K562 (cell line): Measurements from ENCODE around the gene SYNGR1. TPM values are rescaled to one million over a fixed set of nuclear protein-coding genes. Genes with fewer than 3 reads are reported as not detected.

ENCODE experiments used
- CTBP1 ChIP-seq: fragments of 450-650 bp; IDR thresholded peaks from 2 replicates; pipeline ENCODE4 v1.6.1; 2016; ENCODE audit warnings: borderline replicate concordance
- ESRRB ChIP-seq: fragments of 250-450 bp; sonication (Bioruptor Pico); IDR thresholded peaks from 2 replicates; pipeline ENCODE4 v1.5.0; 2020; ENCODE audit warnings: mild to moderate bottlenecking, moderate library complexity, borderline replicate concordance
- MYBL2 ChIP-seq, 2 experiments: fragments of 450-650 bp in 1 of 2; sonication (generic) in 1 of 2; formaldehyde crosslinking in 1 of 2; IDR thresholded peaks; 2 replicates each; pipeline versions ENCODE4 v1.6.1 to v1.8.1; 2017 to 2022; ENCODE audit warnings: borderline replicate concordance in 1 of 2, inconsistent platforms in 1 of 2, low read depth in 1 of 2, mild to moderate bottlenecking in 1 of 2, missing genetic modification reagents in 1 of 2, moderate library complexity in 1 of 2
- MYC ChIP-seq, 2 experiments: fragments of 250-450 bp in 1 of 2; sonication (Bioruptor Pico) in 1 of 2; IDR thresholded peaks; 2 replicates each; pipeline versions ENCODE4 v1.5.1 to v1.6.1; 2012 to 2021; ENCODE audit warnings: low read depth in 2 of 2, borderline replicate concordance in 1 of 2, improper control_type of control experiment in 1 of 2, low read length in 1 of 2, mild to moderate bottlenecking in 1 of 2, moderate library complexity in 1 of 2
- NFATC3 ChIP-seq: fragments of 450-650 bp; IDR thresholded peaks from 2 replicates; pipeline ENCODE4 v1.6.1; 2017; ENCODE audit warnings: mild to moderate bottlenecking
- NFIC ChIP-seq: fragments of 450-650 bp; IDR thresholded peaks from 2 replicates; pipeline ENCODE4 v1.6.1; 2017; ENCODE audit warnings: mild to moderate bottlenecking, inconsistent platforms
- NRF1 ChIP-seq, 2 experiments: fragments of 450-650 bp; IDR thresholded peaks in 1 of 2; conservative IDR thresholded peaks in 1 of 2; 2 replicates each; pipeline ENCODE4 v1.6.1; 2014; ENCODE audit warnings: mild to moderate bottlenecking in 2 of 2
- PHF8 ChIP-seq: fragments of 200-600 bp; sonication (generic); IDR thresholded peaks from 2 replicates; pipeline ENCODE4 v1.6.1; 2012; ENCODE audit warnings: mixed run types, mild to moderate bottlenecking, inconsistent platforms, low read length, moderate library complexity, borderline replicate concordance
- POLR2G ChIP-seq: fragments of 200-400 bp; formaldehyde crosslinking; IDR thresholded peaks from 2 replicates; pipeline ENCODE4 v1.6.1; 2017; ENCODE audit warnings: low read depth, mild to moderate bottlenecking, antibody characterized with exemption, low read length, moderate library complexity
- RBFOX2 ChIP-seq: fragments of 200-400 bp; formaldehyde crosslinking; IDR thresholded peaks from 2 replicates; pipeline ENCODE4 v1.6.1; 2017; ENCODE audit warnings: low read depth, mild to moderate bottlenecking, low read length, moderate library complexity
- SAP30 ChIP-seq: fragments of 200-600 bp; sonication (generic); IDR thresholded peaks from 2 replicates; pipeline ENCODE4 v1.6.1; 2012; ENCODE audit warnings: borderline replicate concordance, low read depth, mild to moderate bottlenecking, moderate library complexity, low read length, control low read depth, inconsistent platforms; ENCODE audit not compliant: insufficient read depth, poor library complexity, severe bottlenecking
- TSC22D4 ChIP-seq: fragments of 450-650 bp; IDR thresholded peaks from 2 replicates; pipeline ENCODE4 v1.6.1; 2016; ENCODE audit warnings: missing genetic modification characterization, missing biosample characterization, control low read depth
- ZC3H8 ChIP-seq: fragments of 450-650 bp; IDR thresholded peaks from 2 replicates; pipeline ENCODE4 v1.6.1; 2017
- ZFP1 ChIP-seq: fragments of 450-650 bp; formaldehyde crosslinking; IDR thresholded peaks from 2 replicates; pipeline ENCODE4 v1.4.0; 2020; ENCODE audit warnings: mild to moderate bottlenecking, mixed read lengths
- ZNF764 ChIP-seq: fragments of 250-450 bp; sonication (Bioruptor Pico); IDR thresholded peaks from 2 replicates; pipeline ENCODE4 v1.4.0; 2020; ENCODE audit warnings: low read depth, mild to moderate bottlenecking, moderate library complexity
- polyA plus RNA-seq, 8 experiments: library from polyadenylated mRNA; depleted of rRNA in 4 of 8; stranded (reverse) in 5 of 8; unstranded in 3 of 8; fragments of >200 nt; fragmentation: Nextera tagmentation in 2 of 8; fragmentation: Illumina TruSeq in 1 of 8; extraction: Ambion mirVana in 2 of 8; extraction: Trizol in 1 of 8; gene quantifications; 2 replicates each; pipeline versions ENCODE4 v1.2.1 to v1.2.3, GENCODE V29; 2011 to 2014; ENCODE audit warnings: inconsistent platforms in 1 of 8, missing spikeins in 1 of 8
- total RNA-seq, 7 experiments: library from RNA; depleted of rRNA in 6 of 7; stranded (reverse); fragments of >200 nt in 6 of 7; fragmentation: Illumina TruSeq in 2 of 7; extraction: Trizol in 2 of 7; gene quantifications; 2 replicates each; pipeline versions ENCODE4 v1.2.1 to v1.2.3, GENCODE V29; 2011 to 2021; ENCODE audit warnings: low replicate concordance in 1 of 7
- TF ChIP-seq, protein P1 (sequence below): fragments of 450-650 bp; formaldehyde crosslinking; conservative IDR thresholded peaks from 2 replicates; pipeline ENCODE4 v1.4.0; 2022; ENCODE audit warnings: mild to moderate bottlenecking, missing genetic modification characterization
- TF ChIP-seq, protein P2 (sequence below), 2 experiments: fragments of 450-650 bp; IDR thresholded peaks; 2 replicates each; pipeline ENCODE4 v1.6.1; 2016; ENCODE audit warnings: mild to moderate bottlenecking in 2 of 2, borderline replicate concordance in 1 of 2, low read depth in 1 of 2, moderate library complexity in 1 of 2

SYNGR1 gene
- total and polyA plus RNA-seq, 9 of the 15 experiments (the other 6 are each of a cell fraction or from before 2014, with no cell fraction given): 1.8 to 15.9 (median 5.5) TPM

DNA sequence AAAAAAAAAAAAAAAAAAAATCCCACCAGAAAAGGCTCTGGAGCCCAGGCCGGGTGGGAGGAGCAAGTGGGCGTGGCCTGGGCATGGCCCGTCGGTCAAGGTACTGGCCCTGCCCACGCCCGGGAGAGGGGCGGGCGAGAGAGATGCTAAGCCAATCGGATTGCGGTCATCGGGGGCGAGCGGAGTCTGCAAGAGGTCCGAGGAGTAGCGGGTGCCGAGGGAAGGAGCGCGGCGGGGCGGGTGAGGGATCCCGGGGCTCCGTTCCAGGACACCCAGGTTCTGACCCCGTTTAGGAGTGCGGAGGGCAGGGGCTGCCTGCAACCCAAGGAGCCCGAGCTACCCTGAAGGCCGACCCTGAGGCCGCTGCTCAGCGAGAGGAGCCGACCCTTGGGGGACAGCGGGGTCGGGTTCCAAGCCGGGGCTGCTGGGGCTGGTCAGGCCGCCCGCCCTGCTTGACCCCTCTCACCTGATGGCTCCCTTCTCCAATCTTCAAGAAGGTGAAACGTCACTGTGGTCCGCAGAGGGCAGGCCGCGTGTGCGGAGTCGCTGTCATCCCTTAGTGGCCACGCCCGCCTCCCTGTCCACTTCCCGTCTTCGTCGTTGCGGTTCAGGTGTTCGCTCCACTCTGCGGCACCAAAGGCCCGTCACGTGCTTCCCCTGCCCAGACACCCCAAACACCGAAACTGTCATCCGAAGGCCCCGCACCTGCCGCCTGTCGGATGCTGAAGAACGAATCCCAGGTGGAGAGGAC is 38.6 kb downstream of the SYNGR1 start (continued):
- TF ChIP-seq, protein P1, sequence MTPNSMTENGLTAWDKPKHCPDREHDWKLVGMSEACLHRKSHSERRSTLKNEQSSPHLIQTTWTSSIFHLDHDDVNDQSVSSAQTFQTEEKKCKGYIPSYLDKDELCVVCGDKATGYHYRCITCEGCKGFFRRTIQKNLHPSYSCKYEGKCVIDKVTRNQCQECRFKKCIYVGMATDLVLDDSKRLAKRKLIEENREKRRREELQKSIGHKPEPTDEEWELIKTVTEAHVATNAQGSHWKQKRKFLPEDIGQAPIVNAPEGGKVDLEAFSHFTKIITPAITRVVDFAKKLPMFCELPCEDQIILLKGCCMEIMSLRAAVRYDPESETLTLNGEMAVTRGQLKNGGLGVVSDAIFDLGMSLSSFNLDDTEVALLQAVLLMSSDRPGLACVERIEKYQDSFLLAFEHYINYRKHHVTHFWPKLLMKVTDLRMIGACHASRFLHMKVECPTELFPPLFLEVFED (CRISPR knock-in tag): no peak
- TF ChIP-seq POLR2G: peak; percentile 62
- TF ChIP-seq SAP30: peak; percentile 23
- TF ChIP-seq, protein P2, sequence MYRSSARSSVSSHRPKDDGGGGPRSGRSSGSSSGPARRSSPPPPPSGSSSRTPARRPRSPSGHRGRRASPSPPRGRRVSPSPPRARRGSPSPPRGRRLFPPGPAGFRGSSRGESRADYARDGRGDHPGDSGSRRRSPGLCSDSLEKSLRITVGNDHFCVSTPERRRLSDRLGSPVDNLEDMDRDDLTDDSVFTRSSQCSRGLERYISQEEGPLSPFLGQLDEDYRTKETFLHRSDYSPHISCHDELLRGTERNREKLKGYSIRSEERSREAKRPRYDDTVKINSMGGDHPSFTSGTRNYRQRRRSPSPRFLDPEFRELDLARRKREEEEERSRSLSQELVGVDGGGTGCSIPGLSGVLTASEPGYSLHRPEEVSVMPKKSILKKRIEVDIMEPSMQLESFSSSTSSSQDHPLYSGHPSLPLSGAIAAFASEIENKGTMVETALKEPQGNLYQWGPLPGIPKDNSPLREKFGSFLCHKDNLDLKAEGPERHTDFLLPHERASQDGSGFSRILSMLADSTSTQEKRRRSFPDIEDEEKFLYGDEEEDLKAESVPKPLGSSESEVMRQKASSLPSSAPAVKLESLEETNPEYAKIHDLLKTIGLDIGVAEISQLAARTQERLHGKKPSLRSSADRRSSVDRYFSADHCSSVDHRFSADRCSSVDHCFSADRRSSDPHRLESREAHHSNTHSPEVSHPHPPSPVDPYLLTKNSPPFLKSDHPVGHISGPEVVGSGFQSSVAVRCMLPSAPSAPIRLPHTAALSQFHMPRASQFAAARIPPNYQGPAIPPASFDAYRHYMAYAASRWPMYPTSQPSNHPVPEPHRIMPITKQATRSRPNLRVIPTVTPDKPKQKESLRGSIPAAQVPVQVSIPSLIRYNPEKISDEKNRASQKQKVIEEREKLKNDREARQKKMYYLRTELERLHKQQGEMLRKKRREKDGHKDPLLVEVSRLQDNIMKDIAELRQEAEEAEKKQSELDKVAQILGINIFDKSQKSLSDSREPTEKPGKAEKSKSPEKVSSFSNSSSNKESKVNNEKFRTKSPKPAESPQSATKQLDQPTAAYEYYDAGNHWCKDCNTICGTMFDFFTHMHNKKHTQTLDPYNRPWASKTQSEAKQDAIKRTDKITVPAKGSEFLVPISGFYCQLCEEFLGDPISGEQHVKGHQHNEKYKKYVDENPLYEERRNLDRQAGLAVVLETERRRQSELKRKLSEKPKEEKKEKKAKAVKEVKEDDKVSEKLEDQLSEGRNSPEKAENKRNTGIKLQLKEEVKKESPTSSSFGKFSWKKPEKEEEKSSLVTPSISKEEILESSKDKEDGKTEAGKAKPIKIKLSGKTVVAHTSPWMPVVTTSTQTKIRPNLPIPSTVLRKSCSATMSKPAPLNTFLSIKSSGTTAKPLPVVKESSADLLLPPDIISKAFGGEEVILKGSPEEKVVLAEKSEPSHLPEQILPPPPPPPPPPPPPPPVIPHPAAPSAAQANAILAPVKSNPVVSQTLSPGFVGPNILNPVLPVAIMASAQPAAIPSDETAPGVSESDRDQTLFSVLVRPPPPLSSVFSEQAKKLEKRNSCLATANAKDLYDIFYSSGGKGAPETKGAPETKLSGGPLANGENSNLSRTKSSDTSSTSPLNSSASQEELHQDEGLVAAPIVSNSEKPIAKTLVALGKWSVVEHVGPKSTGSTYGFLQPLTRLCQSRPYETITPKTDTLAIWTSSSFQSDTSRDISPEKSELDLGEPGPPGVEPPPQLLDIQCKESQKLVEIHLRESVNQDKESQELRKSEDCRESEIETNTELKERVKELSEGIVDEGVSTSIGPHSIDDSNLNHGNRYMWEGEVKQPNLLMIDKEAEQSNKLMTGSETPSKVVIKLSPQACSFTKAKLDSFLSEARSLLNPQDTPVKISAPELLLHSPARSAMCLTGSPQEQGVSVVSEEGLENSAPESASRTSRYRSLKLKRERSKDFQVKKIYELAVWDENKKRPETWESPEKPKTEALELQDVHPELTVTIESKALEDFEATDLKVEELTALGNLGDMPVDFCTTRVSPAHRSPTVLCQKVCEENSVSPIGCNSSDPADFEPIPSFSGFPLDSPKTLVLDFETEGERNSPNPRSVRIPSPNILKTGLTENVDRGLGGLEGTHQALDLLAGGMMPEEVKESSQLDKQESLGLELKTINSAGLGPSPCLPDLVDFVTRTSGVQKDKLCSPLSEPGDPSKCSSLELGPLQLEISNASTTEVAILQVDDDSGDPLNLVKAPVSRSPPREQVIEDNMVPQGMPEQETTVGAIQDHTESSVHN (IDR thresholded peaks at IDR 0.05; ENCODE audit: borderline replicate concordance in 1 of 2, low read depth in 1 of 2): no peak
- peak; percentile 60; the same call in 1 of the 2 replicates for TF ChIP-seq CTBP1
- TF ChIP-seq NFIC: no peak
- peak; percentile 47; the same call in 1 of the 2 replicates for TF ChIP-seq MYC (IDR thresholded peaks at IDR 0.05; ENCODE audit: low read depth, low read length)
- TF ChIP-seq MYC (CRISPR knock-in tag; IDR thresholded peaks at IDR 0.05; ENCODE audit: borderline replicate concordance, low read depth): no peak
- no peak for TF ChIP-seq ESRRB (CRISPR knock-in tag)
- TF ChIP-seq ZNF764: no peak
- TF ChIP-seq ZFP1 (CRISPR knock-in tag): no peak
- no peak for TF ChIP-seq MYBL2 (IDR thresholded peaks at IDR 0.05; ENCODE audit: low read depth)
- no peak for TF ChIP-seq MYBL2 (CRISPR knock-in tag; IDR thresholded peaks at IDR 0.05; ENCODE audit: borderline replicate concordance)
- TF ChIP-seq NRF1 (conservative IDR thresholded peaks at IDR 0.05 in 1 of 2, IDR thresholded peaks at IDR 0.05 in 1 of 2): peak; percentile 57 to 69; a peak in 3 of 4 replicates
- TF ChIP-seq ZC3H8: no peak
- peak; percentile 61 for TF ChIP-seq RBFOX2
- peak; percentile 43; the same call in 1 of the 2 replicates for TF ChIP-seq PHF8
- TF ChIP-seq NFATC3: no peak
- TF ChIP-seq TSC22D4 (tag): no peak
